ENCODE results near the gene RBKS. TPM values are rescaled to one million over a fixed set of nuclear protein-coding genes. Genes with fewer than 3 reads are reported as not detected.

RBKS gene
- total RNA-seq, 1 experiment from 2014 or later: 3.8 TPM

- no peak for DNase-seq (ENCODE audit: extremely low read depth, low read depth)
Observed at GRCh38 chr2:27803046-27803445, 87.1 kb downstream of the RBKS start.

GRCh38 chr2:27802547-27802946 is 87.6 kb downstream of the RBKS start:
- DNase-seq (ENCODE audit: extremely low read depth, low read depth): peak; percentile 60

DNA sequence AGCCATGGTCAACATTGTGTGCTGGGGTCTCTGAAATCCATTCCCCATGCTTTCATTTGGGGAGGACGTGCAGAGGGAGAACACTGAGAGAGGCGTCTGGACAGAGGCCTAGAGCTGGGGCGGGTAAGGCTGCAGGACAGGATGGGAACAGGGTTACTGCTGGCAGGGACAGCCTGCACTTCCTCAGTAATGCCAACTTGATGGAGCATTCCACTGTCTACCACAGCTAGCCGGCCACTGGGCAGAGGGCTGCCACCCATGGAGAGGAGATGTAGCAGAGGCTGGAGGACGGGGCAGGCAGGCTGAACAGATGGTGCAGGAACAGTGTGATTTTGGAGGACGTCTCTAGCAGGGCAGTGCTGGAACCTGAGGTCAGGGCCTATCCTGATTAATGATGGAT is 89.3 kb downstream of the RBKS start:
- no peak for DNase-seq (ENCODE audit: extremely low read depth, low read depth)

DNA sequence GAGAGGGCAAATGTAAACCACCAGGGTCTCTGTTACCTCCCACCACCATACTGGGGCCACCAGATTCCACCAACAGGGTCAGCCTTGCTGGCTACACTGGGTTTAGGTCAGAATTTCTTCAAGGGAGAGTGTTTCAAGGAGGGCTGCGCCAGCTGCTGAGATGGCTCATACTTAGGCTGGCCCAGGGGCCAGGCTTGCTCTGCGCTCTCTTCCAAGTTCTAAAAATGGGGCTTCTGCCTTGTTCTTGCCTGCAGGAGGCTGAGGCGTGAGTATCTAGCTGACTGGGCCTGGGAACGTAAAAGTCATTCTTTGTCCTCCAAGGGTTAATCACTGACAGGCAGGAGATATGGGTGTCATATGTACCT is 90.6 kb downstream of the RBKS start:
- no peak for DNase-seq (ENCODE audit: extremely low read depth, low read depth)

- DNase-seq (ENCODE audit: extremely low read depth, low read depth): peak; percentile 97
Observed at GRCh38 chr2:27798948-27799645, 91.1 kb downstream of the RBKS start.

DNA sequence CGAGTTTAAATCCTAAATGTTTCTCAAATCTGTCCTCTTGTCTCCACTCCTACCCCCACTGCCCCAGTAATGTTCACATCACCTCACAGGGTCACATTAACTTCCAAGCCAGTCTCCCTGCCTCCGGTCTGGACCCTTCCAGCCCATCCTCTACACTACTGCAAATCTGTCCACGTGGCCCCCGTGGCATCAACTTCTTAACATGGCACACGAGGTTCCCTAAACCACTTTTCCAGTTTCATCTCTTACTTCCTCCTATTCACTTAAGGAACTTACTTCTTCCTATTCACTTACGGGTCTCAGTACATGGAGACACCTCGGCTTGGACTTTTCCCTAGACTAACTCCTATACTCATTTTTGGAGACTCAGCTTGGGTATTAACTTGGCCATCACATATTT is 91.7 kb downstream of the RBKS start:
- DNase-seq (ENCODE audit: extremely low read depth, low read depth): no peak

DNA sequence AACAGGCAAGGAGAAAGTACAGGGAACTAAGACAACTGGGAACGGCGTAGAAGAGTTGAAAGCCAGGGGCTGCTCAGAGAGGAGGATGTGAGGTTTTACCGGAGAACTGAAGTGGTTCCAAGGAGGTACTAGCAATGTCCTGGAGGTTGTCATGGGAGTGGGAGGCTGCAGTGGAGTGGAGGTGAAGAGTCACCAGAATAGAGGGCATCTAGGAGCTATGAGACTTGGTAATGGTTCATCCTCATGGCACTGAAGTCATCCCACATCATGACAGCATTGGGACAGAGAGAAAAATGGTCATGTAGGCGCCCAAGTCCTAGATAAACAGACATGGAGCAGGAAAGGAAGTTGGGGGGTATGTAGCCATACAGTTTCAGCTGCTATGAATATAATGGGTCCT is 92.3 kb downstream of the RBKS start:
- DNase-seq (ENCODE audit: extremely low read depth, low read depth): no peak

DNA sequence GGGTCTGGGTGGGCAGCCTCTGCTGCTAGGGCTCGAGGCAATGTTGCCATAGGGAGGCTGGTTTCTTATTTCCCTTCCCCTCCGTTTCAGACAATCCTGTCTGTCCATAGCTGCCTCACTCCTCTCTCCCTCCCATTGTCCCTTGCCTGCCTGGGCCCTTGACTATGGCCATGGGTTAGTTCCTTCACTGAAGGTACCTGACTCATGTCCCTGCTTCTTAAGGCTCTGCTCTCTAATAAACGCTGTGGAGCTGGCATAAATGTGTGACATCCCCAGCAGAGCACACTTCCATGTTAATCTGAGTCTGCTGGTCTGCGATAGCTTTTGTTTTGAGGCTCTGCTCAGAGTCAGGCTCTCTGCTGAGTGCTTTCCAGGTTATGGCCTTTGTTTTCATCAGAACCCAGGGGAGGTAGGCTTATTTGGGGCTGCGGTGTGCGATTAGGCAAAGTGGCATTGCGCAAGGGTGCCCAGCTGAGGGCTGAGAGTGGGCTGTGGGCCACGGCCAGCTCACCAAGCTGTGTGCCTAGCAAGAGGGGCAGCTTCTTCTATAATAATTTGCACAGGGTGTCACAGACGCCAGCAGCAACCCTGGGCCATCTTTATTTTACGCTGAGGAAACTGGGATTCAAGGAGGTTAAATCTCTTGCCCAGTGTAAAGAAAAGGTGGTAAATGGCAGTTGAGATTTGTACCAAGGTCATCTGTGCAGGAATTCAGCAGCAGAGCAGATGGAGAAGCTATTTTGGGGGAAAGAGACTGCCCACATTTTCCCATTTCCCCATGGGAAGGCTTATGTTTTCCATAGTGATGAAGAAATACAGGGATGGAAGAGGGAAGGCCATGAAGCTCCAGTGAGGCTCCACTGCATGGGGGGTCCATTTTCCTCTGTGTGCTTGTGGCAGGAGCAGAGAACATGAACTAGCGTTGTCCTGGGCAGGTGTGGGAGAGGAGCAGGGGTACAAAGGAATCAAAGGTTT is 93.1 kb downstream of the RBKS start:
- no peak for DNase-seq (ENCODE audit: extremely low read depth, low read depth)

DNA sequence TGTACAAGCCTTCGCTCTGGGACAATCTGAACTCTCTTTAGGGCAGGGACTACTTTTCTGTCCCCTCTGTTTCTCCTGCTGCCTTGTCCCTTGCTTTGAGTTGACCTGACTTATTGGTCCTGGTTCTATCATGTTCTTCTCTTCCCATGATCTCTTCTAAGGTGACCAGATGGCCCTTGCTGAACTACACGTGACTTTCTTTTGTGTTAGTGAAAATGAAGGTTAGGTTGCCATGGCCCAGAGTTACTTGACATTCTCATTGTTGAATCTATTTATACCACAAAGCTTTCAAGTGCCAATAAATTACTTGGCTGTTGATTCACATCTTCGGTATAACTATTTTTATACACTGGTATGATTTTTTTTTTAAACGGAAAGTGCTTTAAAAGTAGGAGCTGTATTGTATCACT is 94.3 kb downstream of the RBKS start:
- no peak for DNase-seq (ENCODE audit: extremely low read depth, low read depth)

- DNase-seq (ENCODE audit: extremely low read depth, low read depth): no peak
Observed at GRCh38 chr2:27795093-27795834, 94.9 kb downstream of the RBKS start.

DNA sequence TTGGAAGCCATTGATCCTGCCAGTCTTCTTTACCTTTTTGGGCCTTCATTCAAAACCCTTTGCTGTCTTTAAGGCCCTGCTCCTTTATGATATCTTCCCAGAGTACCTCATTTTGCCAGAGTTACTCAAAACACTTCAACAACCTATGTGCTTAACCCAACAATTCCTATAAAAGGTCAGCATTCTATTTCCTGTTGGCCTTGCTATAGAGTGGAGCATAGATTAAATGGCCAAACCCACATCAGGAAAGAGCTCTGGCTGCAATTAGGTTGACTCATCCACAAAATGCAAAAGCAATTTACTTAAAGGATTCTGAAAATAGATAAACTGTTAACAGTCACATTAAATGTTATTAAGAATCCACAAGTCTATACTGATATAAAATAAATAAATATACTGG is 97.4 kb downstream of the RBKS start:
- DNase-seq (ENCODE audit: extremely low read depth, low read depth): no peak

GRCh38 chr2:27790796-27791195 is 99.4 kb downstream of the RBKS start:
- DNase-seq (ENCODE audit: extremely low read depth, low read depth): no peak

DNA sequence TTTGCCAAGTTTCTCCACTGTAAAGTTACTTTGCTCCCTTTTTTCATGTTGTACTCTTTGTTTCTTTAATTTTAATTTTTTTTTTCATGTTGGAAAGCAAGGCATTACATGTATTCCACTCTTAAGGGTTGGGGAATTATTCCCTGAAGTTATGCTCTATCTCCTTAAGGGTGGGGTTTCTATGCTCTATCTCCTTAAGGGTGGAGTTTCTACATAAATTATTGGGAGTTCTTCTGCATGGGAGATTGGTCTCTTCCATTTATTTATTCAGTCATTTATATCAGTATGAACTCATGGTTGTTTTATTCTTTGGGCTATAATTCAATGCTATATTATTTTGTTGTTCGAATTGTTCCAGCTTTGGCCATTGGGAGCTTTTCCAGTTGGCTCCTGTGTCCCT is 107.5 kb downstream of the RBKS start:
- DNase-seq (ENCODE audit: extremely low read depth, low read depth): no peak

DNA sequence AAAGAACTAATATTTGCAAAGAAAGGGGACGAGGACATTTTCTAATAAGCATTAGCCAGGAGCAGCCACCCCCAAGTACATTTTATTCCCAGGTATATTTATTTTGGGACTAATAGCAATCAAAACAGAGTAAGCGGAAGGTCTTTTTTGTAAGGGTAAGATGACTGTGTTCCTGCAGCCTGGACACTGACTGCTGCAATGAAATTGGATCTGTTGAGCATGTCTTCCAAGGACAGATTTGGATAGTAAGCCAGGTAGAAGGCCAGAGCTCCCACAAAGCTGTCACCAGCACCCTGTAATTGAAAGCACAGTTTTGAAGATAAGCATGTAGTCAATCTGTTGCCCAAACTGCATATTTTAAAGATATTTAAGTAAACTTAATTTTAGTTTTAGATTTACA is 108.7 kb downstream of the RBKS start:
- DNase-seq (ENCODE audit: extremely low read depth, low read depth): no peak

DNA sequence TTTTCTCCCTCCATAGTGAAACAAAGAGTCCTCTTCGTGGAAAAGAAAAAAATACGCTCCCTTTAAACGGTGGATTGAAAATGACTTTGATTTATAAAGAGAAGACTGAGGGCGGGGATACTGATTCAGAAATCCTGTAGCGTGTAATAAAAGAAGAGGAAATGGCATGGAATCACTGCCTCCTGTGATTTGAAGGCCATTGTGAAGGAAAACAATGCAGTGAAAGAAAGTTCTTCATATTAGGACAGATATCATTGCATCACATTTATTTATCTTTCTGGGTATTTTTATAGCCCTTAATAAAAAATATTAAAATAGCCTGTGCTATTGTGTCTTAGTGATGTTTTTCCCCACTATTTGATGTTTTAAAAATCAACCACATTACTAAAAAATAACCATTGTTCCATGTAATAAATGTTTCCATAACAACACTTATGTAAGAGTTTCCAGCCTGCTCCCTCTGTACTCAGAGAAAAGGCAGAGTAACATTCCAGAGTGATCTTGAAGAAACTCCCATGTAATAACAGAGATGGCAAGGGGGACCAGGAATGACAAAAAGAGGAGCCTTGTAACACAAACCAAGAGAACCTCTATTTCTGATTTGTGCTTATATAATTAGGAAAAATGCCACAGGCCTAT is 110.7 kb downstream of the RBKS start:
- no peak for DNase-seq (ENCODE audit: extremely low read depth, low read depth)

DNA sequence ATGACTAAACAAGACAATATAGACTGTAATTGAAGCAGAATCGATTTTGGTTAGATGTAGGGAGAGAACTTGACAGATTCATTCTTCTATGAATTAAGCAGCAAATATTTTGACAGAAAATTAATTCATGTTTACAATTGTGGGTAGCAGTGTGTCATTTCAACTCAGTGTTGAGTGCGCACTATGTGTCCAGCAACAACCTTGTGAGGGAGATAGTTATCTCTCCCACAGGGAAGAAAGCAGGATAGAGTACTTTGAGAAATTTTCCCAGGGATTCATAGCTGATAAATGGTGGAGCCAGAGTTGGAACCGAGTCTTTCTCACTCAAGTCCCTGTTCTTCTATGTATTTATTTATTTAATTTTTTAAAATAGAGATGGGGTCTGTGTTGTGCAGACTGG is 113.5 kb downstream of the RBKS start:
- DNase-seq (ENCODE audit: extremely low read depth, low read depth): no peak

- DNase-seq (ENCODE audit: extremely low read depth, low read depth): no peak
Observed at GRCh38 chr2:27776097-27776496, 114.1 kb downstream of the RBKS start.

GRCh38 chr2:27773959-27774358 is 116.2 kb downstream of the RBKS start:
- no peak for DNase-seq (ENCODE audit: extremely low read depth, low read depth)

GRCh38 chr2:27772804-27773203 is 117.4 kb downstream of the RBKS start:
- DNase-seq (ENCODE audit: extremely low read depth, low read depth): no peak

- peak; percentile 88 for DNase-seq (ENCODE audit: extremely low read depth, low read depth)
Observed at GRCh38 chr2:27771548-27772335, 118.4 kb downstream of the RBKS start, which contains the start of gene MRPL33. Gene MRPL33, plus strand, starts transcription at chr2:27771719. Its CDS starts 59 bp downstream, at chr2:27771778.
